SU-DHL-6 (cell line): Measurements from ENCODE around the gene MTA2.

Experiments used
- CTCF ChIP-seq: fragments of 200-600 bp; sonication (generic); IDR thresholded peaks from one replicate; pipeline ENCODE4 v1.5.1; 2017; ENCODE audit warnings: antibody characterized with exemption, mild to moderate bottlenecking, low read length, moderate library complexity; ENCODE audit not compliant: insufficient read depth, poor library complexity, severe bottlenecking
- EZH2phosphoT487 ChIP-seq: fragments of 200-600 bp; sonication (generic), shearing (Covaris generic); conservative IDR thresholded peaks from 2 replicates; pipeline ENCODE4 v1.6.1; 2018; ENCODE audit warnings: mild to moderate bottlenecking, antibody characterized with exemption, low read length, moderate library complexity, mixed read lengths

GRCh38 chr11:62603776-62604299 is 2.2 kb upstream of the MTA2 start:
- TF ChIP-seq CTCF (no peak), EZH2phosphoT487 (no peak)
